Common myeloid progenitor, CD34-positive (primary cell): ENCODE measurements around the gene FNDC8.
A peak's percentile ranks its signal among the peaks of the same experiment; 100 is the strongest.

Experiments
- CTCF ChIA-PET: fragments of 350-600 bp; sonication (Branson Sonifier 250); formaldehyde crosslinking; loops from one replicate; lab custom pipeline; 2021; ENCODE audit warnings: antibody characterized with exemption; lab: Charles Lee
- POLR2A ChIA-PET: fragments of 350-600 bp; sonication (Branson Sonifier 250); formaldehyde crosslinking; loops from one replicate; lab custom pipeline; 2021; ENCODE audit warnings: antibody characterized with exemption; lab: Charles Lee
- DNase-seq, 3 donors: peaks; one replicate each; pipeline versions ENCODE4 v3.0.0 to v3.0.0-alpha.2; 2013
- H3K27ac ChIP-seq, 2 experiments: 1 replicate in 1 of 2; 2 replicates in 1 of 2; pipeline ENCODE4 v1.7.0; 2013; ENCODE audit warnings: inconsistent platforms in 2 of 2, low read length in 2 of 2, mild to moderate bottlenecking in 2 of 2, low read depth in 1 of 2, moderate library complexity in 1 of 2; ENCODE audit not compliant: severe bottlenecking in 2 of 2, insufficient read depth in 1 of 2, poor library complexity in 1 of 2
- H3K27me3 ChIP-seq, 5 experiments: replicated peaks in 2 of 5; 1 replicate in 3 of 5; 2 replicates in 2 of 5; pipeline versions ENCODE4 v1.6.1 to v1.7.0; 2013; ENCODE audit warnings: low read length in 4 of 5, mild to moderate bottlenecking in 2 of 5, moderate library complexity in 2 of 5, inconsistent platforms in 1 of 5; ENCODE audit not compliant: insufficient read depth in 5 of 5, control insufficient read depth in 4 of 5
- H3K36me3 ChIP-seq, 4 experiments: 1 replicate in 2 of 4; 2 replicates in 2 of 4; pipeline versions ENCODE4 v1.6.1 to v1.7.0; 2013; ENCODE audit warnings: low read length in 3 of 4, control low read depth in 1 of 4, mild to moderate bottlenecking in 1 of 4; ENCODE audit not compliant: control insufficient read depth in 4 of 4, insufficient read depth in 4 of 4
- H3K4me1 ChIP-seq, 4 experiments: 1 replicate in 3 of 4; 2 replicates in 1 of 4; pipeline versions ENCODE4 v1.6.1 to v1.7.1; 2013; ENCODE audit warnings: low read length in 3 of 4, mild to moderate bottlenecking in 3 of 4, control low read depth in 1 of 4, inconsistent platforms in 1 of 4, moderate library complexity in 1 of 4; ENCODE audit not compliant: control insufficient read depth in 4 of 4, insufficient read depth in 4 of 4; ENCODE audit errors: control extremely low read depth in 1 of 4
- H3K4me3 ChIP-seq, 7 experiments: 1 replicate in 4 of 7; 2 replicates in 3 of 7; pipeline versions ENCODE4 v1.5.1 to v1.7.0; 2013; ENCODE audit warnings: mild to moderate bottlenecking in 7 of 7, low read length in 6 of 7, moderate library complexity in 6 of 7, inconsistent platforms in 2 of 7, low read depth in 2 of 7, control low read depth in 1 of 7; ENCODE audit not compliant: insufficient read depth in 4 of 7, control insufficient read depth in 1 of 7; ENCODE audit errors: extremely low read depth in 1 of 7
- H3K9me3 ChIP-seq, 5 experiments: 1 replicate in 4 of 5; 2 replicates in 1 of 5; pipeline versions ENCODE4 v1.6.1 to v1.7.1; 2013; ENCODE audit warnings: low read length in 4 of 5, mild to moderate bottlenecking in 2 of 5, inconsistent platforms in 1 of 5, low read depth in 1 of 5, moderate library complexity in 1 of 5; ENCODE audit not compliant: control insufficient read depth in 4 of 5, insufficient read depth in 2 of 5; ENCODE audit errors: control extremely low read depth in 1 of 5
- WGBS: methylation state at CpG from one replicate; pipeline ENCODE4 v1.1.5; 2013; ENCODE audit not compliant: insufficient coverage; 5-methylcytosine and 5-hydroxymethylcytosine counted together

Gene FNDC8

GRCh38 chr17:35080536-35080935 is 40.9 kb upstream of the FNDC8 start:
- H3K4me1 ChIP-seq, result peaks cover 0 to 26% (median 7%) of the 10 kb centered on the region in 4 experiments

GRCh38 chr17:35081638-35082037 is 39.8 kb upstream of the FNDC8 start:
- ChIA-PET POLR2A (no interaction called here), CTCF (interaction anchor here (1.0 to 1.7 kb wide), 7 partner anchors 8 to 83 kb away, joined by 3 to 11 read pairs (median 3); partner anchors contain the start of gene RFFL)
- Histone ChIP-seq H3K27me3 (no peaks in the 10 kb centered on the region), H3K27ac (no peak overlapping the region), H3K4me3 (no peak overlapping the region), H3K9me3 (no peaks in the 10 kb centered on the region), H3K36me3 (no peaks in the 10 kb centered on the region), H3K4me1 (peaks cover 0 to 24% (median 7%) of the 10 kb centered on the region in 4 experiments)
- no CpG with 5 or more reads among the region's 1 CpG for WGBS
- DNase-seq, result no peak

More at GRCh38 chr17:35080536-35080935, 40.9 kb upstream of the FNDC8 start:
- Histone ChIP-seq H3K9me3 (no peaks in the 10 kb centered on the region), H3K36me3 (no peaks in the 10 kb centered on the region), H3K4me3 (no peak overlapping the region), H3K27ac (no peak overlapping the region), H3K27me3 (no peaks in the 10 kb centered on the region)
- no CpG with 5 or more reads among the region's 1 CpG for WGBS
- DNase-seq, result peak in 1 of 3 donors; percentile 28
- ChIA-PET CTCF (interaction anchor here (0.6 to 2.7 kb wide), 5 partner anchors 10 to 65 kb away, joined by 3 to 8 read pairs (median 3); no protein-coding TSS in a partner anchor), POLR2A (no interaction called here)

DNA sequence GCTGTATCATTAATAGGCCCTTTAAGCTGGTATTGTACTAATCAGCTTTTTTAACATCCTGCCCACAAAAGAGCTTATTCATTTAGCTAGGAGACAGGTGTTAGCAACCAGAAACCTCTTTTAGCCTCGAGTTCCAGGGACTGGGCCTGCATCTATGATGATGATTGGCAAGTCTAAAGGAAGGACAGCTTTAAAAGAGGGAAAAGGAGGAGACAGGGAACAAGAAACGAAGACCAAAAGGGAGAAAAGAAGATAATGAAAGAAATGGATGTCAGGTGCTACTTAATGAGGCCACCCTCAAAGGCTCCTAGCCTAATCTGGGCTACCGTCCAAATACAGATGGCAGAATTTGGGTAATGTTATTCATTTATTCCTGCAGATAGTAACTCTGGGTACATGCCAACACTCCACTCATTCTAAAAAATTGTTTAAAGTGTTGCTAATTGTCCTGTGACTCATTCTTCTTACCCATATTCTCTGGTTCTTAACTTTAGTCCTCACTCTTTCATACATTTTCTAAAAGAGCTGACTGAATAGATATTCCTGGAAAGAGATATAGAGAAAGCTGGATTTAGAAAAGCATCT is 39.2 kb upstream of the FNDC8 start:
- Histone ChIP-seq H3K4me1 (peaks cover 3 to 28% (median 10%) of the 10 kb centered on the region in 4 experiments), H3K27me3 (no peaks in the 10 kb centered on the region), H3K27ac (no peak overlapping the region), H3K36me3 (no peaks in the 10 kb centered on the region), H3K4me3 (no peak overlapping the region), H3K9me3 (no peaks in the 10 kb centered on the region)
- CTCF ChIA-PET, result interaction anchor here (1.0 to 1.7 kb wide), 7 partner anchors 8 to 83 kb away, joined by 3 to 11 read pairs (median 3); partner anchors contain the start of gene RFFL
- POLR2A ChIA-PET, result no interaction called here
- WGBS, result 0% methylated on average over 1 of the region's 3 CpGs
- peak in 2 of 3 donors; percentile 41 for DNase-seq

DNA sequence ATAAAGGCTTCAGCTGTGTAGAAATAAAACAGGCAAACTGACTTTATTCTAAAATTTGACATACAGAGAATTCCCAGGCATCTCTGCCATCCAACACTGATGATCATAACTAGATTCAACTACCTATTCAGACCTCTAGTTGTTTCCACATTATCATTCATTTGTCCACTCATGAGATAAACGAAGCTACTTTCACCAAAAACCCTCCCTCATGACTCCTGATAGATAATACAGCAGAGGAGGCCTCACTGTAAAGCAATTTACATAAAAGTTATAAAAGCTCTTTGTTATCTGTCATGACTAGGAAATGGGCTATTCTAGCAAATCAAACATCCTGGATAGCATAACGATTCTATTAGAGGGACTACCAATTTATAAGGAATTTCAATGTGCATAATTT is 38.3 kb upstream of the FNDC8 start:
- no CpG with 5 or more reads among the region's 2 CpGs for WGBS

GRCh38 chr17:35084987-35085386 is 36.4 kb upstream of the FNDC8 start:
- no peak overlapping the region for H3K4me3 ChIP-seq
- no peak overlapping the region for H3K27ac ChIP-seq
- ChIA-PET CTCF (interaction anchor here (0.6 to 1.8 kb wide), 4 partner anchors 11 to 86 kb away, joined by 3 to 4 read pairs (median 4); partner anchors contain the start of gene RFFL), POLR2A (no interaction called here)
- H3K4me1 ChIP-seq, result peaks cover 15 to 48% (median 26%) of the 10 kb centered on the region in 4 experiments
- H3K36me3 ChIP-seq, result no peaks in the 10 kb centered on the region
- DNase-seq, result no peak
- no peaks in the 10 kb centered on the region for H3K27me3 ChIP-seq
- 100% methylated on average over 1 of the region's 2 CpGs for WGBS
- H3K9me3 ChIP-seq, result no peaks in the 10 kb centered on the region

More for the DNA sequence above, 38.3 kb upstream of the FNDC8 start:
- Histone ChIP-seq H3K9me3 (no peaks in the 10 kb centered on the region), H3K4me1 (peaks cover 7 to 37% (median 19%) of the 10 kb centered on the region in 4 experiments), H3K27ac (no peak overlapping the region), H3K4me3 (no peak overlapping the region), H3K36me3 (no peaks in the 10 kb centered on the region), H3K27me3 (no peaks in the 10 kb centered on the region)
- POLR2A ChIA-PET, result no interaction called here
- no peak for DNase-seq
- CTCF ChIA-PET, result interaction anchor here (1.1 to 1.7 kb wide), 3 partner anchors 19 to 60 kb away, joined by 3 to 11 read pairs (median 3); partner anchors contain the start of gene RFFL

DNA sequence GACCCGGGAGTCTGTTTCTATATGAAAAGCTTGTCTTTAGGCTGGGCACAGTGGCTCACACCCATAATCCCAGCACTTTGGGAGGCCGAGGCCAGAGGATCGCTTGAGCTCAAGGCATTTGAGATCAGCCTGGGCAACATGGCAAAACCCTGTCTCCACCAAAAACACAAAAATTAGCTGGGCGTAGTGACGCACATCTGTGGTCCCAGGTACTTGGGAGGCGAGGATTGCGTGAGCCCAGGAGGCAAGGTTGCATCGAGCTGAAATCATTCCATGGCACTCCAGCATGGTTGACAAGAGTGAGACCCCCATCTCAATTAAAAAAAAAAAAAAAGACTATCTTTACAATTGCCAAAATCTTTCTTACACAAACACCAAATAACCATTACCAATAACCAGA is 35.3 kb upstream of the FNDC8 start:
- POLR2A ChIA-PET, result no interaction called here

More for the DNA sequence above, 35.3 kb upstream of the FNDC8 start:
- no peaks in the 10 kb centered on the region for H3K9me3 ChIP-seq
- no peak overlapping the region for H3K4me3 ChIP-seq
- WGBS, result 100% methylated on average over 8 of the region's 8 CpGs
- no peak overlapping the region for H3K27ac ChIP-seq
- CTCF ChIA-PET, result interaction anchor here (0.5 to 1.8 kb wide), 4 partner anchors 12 to 89 kb away, joined by 3 to 4 read pairs (median 4); partner anchors contain the start of gene RFFL
- H3K4me1 ChIP-seq, result peaks cover 12 to 44% (median 30%) of the 10 kb centered on the region in 4 experiments
- H3K36me3 ChIP-seq, result no peaks in the 10 kb centered on the region
- no peaks in the 10 kb centered on the region for H3K27me3 ChIP-seq
- no peak for DNase-seq
